Islet of Langerhans (tissue), 1 donor: ENCODE measurements around the gene PPP4R1.
"Not testable (repeated sequence)": the region's sequence is repeated elsewhere in the genome, so short reads cannot be mapped to it uniquely, and the experiment has no call there.

Source experiments
- FAIRE-seq: peaks from one replicate; lab custom pipeline; 2011; peaks lifted over from hg19 to GRCh38; lab: Jason Lieb, UNC

The PPP4R1 gene

GRCh38 chr18:9630444-9630843, 16.1 kb upstream of the PPP4R1 start:
- FAIRE-seq = no peak

- no peak for FAIRE-seq
Measured at GRCh38 chr18:9629709-9630108, 15.3 kb upstream of the PPP4R1 start.

GRCh38 chr18:9628984-9629383, 14.6 kb upstream of the PPP4R1 start:
- no peak for FAIRE-seq

- no peak for FAIRE-seq
Measured at GRCh38 chr18:9627642-9628041, 13.3 kb upstream of the PPP4R1 start.

GRCh38 chr18:9619990-9620389, 5.6 kb upstream of the PPP4R1 start:
- FAIRE-seq = no peak

- FAIRE-seq = no peak
Measured at GRCh38 chr18:9619545-9619944, 5.2 kb upstream of the PPP4R1 start.

- no peak for FAIRE-seq
Measured at GRCh38 chr18:9619056-9619455, 4.7 kb upstream of the PPP4R1 start.

GRCh38 chr18:9617006-9617542, 2.7 kb upstream of the PPP4R1 start:
- FAIRE-seq = no peak

GRCh38 chr18:9616049-9616448, 1.7 kb upstream of the PPP4R1 start:
- no peak for FAIRE-seq

GRCh38 chr18:9615280-9615797, 980 bp upstream of the PPP4R1 start:
- FAIRE-seq = no peak

- no peak for FAIRE-seq
Measured at GRCh38 chr18:9613550-9614400, 584 bp downstream of the PPP4R1 start.

- FAIRE-seq = no peak
Measured at GRCh38 chr18:9612977-9613376, 1.4 kb downstream of the PPP4R1 start.

GRCh38 chr18:9612215-9612830, 2.0 kb downstream of the PPP4R1 start:
- peak; percentile 55 for FAIRE-seq

GRCh38 chr18:9609190-9609589, 5.2 kb downstream of the PPP4R1 start:
- FAIRE-seq = no peak

GRCh38 chr18:9608728-9609127, 5.6 kb downstream of the PPP4R1 start:
- no peak for FAIRE-seq

GRCh38 chr18:9608298-9608697, 6.1 kb downstream of the PPP4R1 start:
- FAIRE-seq = no peak

- FAIRE-seq = not testable (repeated sequence)
Measured at GRCh38 chr18:9607111-9607510, 7.2 kb downstream of the PPP4R1 start.

GRCh38 chr18:9606039-9606438, 8.3 kb downstream of the PPP4R1 start:
- FAIRE-seq = no peak

- no peak for FAIRE-seq
Measured at GRCh38 chr18:9604348-9604747, 10.0 kb downstream of the PPP4R1 start.

GRCh38 chr18:9599328-9599727, 15.0 kb downstream of the PPP4R1 start:
- no peak for FAIRE-seq

GRCh38 chr18:9597609-9598008, 16.8 kb downstream of the PPP4R1 start:
- FAIRE-seq = no peak

- FAIRE-seq = no peak
Measured at GRCh38 chr18:9596843-9597526, 17.4 kb downstream of the PPP4R1 start.

GRCh38 chr18:9596226-9596625, 18.1 kb downstream of the PPP4R1 start:
- no peak for FAIRE-seq
